ENCODE measurements around the gene ANKRD49. TPM values are rescaled to one million over a fixed set of nuclear protein-coding genes. Genes with fewer than 3 reads are reported as not detected.

The ANKRD49 gene, protein sequence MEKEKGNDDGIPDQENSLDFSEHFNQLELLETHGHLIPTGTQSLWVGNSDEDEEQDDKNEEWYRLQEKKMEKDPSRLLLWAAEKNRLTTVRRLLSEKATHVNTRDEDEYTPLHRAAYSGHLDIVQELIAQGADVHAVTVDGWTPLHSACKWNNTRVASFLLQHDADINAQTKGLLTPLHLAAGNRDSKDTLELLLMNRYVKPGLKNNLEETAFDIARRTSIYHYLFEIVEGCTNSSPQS
- 10 to 100 TPM; 11.5 to 14.6 TPM for polyA plus RNA-seq

DNA sequence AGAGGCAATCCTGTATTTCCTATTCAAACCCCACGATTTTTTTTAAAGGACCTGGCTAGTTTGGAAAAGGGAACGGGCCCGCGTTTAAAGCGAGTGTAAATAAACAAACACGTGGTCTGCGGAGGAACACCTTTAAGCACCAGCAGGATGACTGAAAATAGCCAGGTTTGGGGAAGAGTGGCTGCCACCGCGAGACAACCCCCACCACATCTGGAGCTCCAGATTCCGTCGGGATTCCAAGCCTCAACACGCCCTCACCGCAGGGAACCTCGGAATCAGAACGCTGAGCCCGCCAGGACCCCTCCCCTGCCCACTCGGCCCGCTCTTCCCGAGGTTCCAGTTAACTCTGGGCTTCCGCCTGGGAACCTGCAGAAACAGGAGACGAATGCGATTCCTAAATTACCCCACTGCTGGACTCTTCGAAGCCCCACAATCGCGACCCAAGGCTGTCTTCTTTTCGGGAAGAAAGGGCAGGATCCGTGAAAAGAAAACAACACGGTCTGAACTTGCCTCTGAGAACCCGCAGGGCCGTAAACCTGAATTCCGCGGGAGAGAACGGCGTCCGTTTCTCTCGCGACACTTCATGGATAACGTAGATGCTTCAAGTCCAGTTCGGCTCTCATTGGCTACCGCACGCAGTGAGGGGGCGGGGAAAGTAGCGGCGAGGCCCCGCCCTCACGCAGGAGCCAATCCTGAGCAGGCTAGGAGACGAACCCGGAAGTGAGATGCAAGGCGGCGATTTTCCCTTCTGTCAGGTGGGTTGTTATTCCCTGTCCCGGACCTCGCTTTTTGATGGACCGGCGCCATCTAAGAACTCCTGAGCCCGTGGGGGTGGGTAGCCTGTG is at the start of gene ANKRD49, which contains the start of gene MRE11:
Gene ANKRD49 (plus strand): TSS at position 704 of the 845 bp plus-strand sequence. CDS start 2,710 bp downstream, outside the sequence.
Gene MRE11 (minus strand): TSS at position 564 of the 845 bp plus-strand sequence. CDS start 1,043 bp downstream, outside the sequence.
- WGBS, 2 donors, result 0% methylated on average over 55 of the region's 55 CpGs
- Histone ChIP-seq H3K27me3 (ENCODE audit: control insufficient read depth in 1 of 2, insufficient read depth in 2 of 2, low read length in 2 of 2) (no peaks in the 10 kb centered on the region), H3K27ac (ENCODE audit: low read depth in 2 of 2, low read length in 1 of 2) (peak within 1 kb of the TSS; percentile 90 to 91), H3K4me1 (ENCODE audit: control insufficient read depth in 2 of 2, insufficient read depth in 2 of 2, low read length in 1 of 2) (no peaks in the 10 kb centered on the region), H3K4me3 (ENCODE audit: low read depth in 1 of 2, low read length in 2 of 2) (peak within 1 kb of the TSS; percentile 95 to 99), H3K36me3 (ENCODE audit: control insufficient read depth in 2 of 2, insufficient read depth in 2 of 2, low read length in 1 of 2) (peaks cover 2 to 7% of the 10 kb centered on the region in 2 donors), H3K9me3 (ENCODE audit: control insufficient read depth in 2 of 2, insufficient read depth in 1 of 2, low read depth in 1 of 2, low read length in 1 of 2) (no peaks in the 10 kb centered on the region)

DNA sequence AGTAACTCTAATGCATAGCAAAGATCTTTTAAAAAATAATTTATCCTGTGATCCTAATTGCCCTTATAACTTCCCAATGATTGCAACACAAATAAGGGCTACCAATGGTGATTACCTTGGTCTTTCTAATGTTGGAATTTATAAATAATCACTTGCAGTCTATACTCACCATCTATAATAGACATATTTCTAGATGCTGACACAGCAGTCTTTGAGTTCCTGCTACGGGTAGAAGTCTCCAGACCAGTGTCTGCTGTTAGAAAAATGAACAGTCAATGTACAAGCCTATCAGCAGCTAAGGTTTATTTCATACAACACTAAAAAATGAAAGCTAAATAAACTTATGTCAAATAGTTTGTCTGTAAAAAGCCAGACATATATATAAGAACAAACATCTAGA is 48.1 kb upstream of the ANKRD49 start:
- Histone ChIP-seq H3K4me3 (ENCODE audit: low read depth in 1 of 2, low read length in 2 of 2) (no peak overlapping the region), H3K4me1 (ENCODE audit: control insufficient read depth in 2 of 2, insufficient read depth in 2 of 2, low read length in 1 of 2) (no peaks in the 10 kb centered on the region), H3K9me3 (ENCODE audit: control insufficient read depth in 2 of 2, insufficient read depth in 1 of 2, low read depth in 1 of 2, low read length in 1 of 2) (no peaks in the 10 kb centered on the region), H3K27me3 (ENCODE audit: control insufficient read depth in 1 of 2, insufficient read depth in 2 of 2, low read length in 2 of 2) (no peaks in the 10 kb centered on the region), H3K36me3 (ENCODE audit: control insufficient read depth in 2 of 2, insufficient read depth in 2 of 2, low read length in 1 of 2) (peaks cover 0 to 5% of the 10 kb centered on the region in 2 donors), H3K27ac (ENCODE audit: low read depth in 2 of 2, low read length in 1 of 2) (no peak overlapping the region)
- WGBS, 2 donors, result 84 to 93% methylated on average over 1 of the region's 1 CpG

GRCh38 chr11:94447149-94447548 is 46.6 kb upstream of the ANKRD49 start:
- 88 to 93% methylated on average over 4 of the region's 4 CpGs for WGBS, 2 donors
- H3K36me3 ChIP-seq (ENCODE audit: control insufficient read depth in 2 of 2, insufficient read depth in 2 of 2, low read length in 1 of 2), result peaks cover 0 to 5% of the 10 kb centered on the region in 2 donors

GRCh38 chr11:94449029-94449428 is 44.8 kb upstream of the ANKRD49 start:
- 62 to 64% methylated on average over 1 of the region's 1 CpG for WGBS, 2 donors
- Histone ChIP-seq H3K27ac (ENCODE audit: low read depth in 2 of 2, low read length in 1 of 2) (no peak overlapping the region), H3K27me3 (ENCODE audit: control insufficient read depth in 1 of 2, insufficient read depth in 2 of 2, low read length in 2 of 2) (no peaks in the 10 kb centered on the region), H3K9me3 (ENCODE audit: control insufficient read depth in 2 of 2, insufficient read depth in 1 of 2, low read depth in 1 of 2, low read length in 1 of 2) (no peaks in the 10 kb centered on the region), H3K36me3 (ENCODE audit: control insufficient read depth in 2 of 2, insufficient read depth in 2 of 2, low read length in 1 of 2) (peaks cover 0 to 5% of the 10 kb centered on the region in 2 donors), H3K4me1 (ENCODE audit: control insufficient read depth in 2 of 2, insufficient read depth in 2 of 2, low read length in 1 of 2) (no peaks in the 10 kb centered on the region), H3K4me3 (ENCODE audit: low read depth in 1 of 2, low read length in 2 of 2) (no peak overlapping the region)

More at GRCh38 chr11:94447149-94447548, 46.6 kb upstream of the ANKRD49 start:
- Histone ChIP-seq H3K4me1 (ENCODE audit: control insufficient read depth in 2 of 2, insufficient read depth in 2 of 2, low read length in 1 of 2) (no peaks in the 10 kb centered on the region), H3K9me3 (ENCODE audit: control insufficient read depth in 2 of 2, insufficient read depth in 1 of 2, low read depth in 1 of 2, low read length in 1 of 2) (no peaks in the 10 kb centered on the region), H3K27ac (ENCODE audit: low read depth in 2 of 2, low read length in 1 of 2) (no peak overlapping the region), H3K4me3 (ENCODE audit: low read depth in 1 of 2, low read length in 2 of 2) (no peak overlapping the region), H3K27me3 (ENCODE audit: control insufficient read depth in 1 of 2, insufficient read depth in 2 of 2, low read length in 2 of 2) (no peaks in the 10 kb centered on the region)

GRCh38 chr11:94449437-94449836 is 44.3 kb upstream of the ANKRD49 start:
- H3K4me1 ChIP-seq (ENCODE audit: control insufficient read depth in 2 of 2, insufficient read depth in 2 of 2, low read length in 1 of 2), result no peaks in the 10 kb centered on the region
- no peak overlapping the region for H3K4me3 ChIP-seq (ENCODE audit: low read depth in 1 of 2, low read length in 2 of 2)
- peaks cover 0 to 5% of the 10 kb centered on the region in 2 donors for H3K36me3 ChIP-seq (ENCODE audit: control insufficient read depth in 2 of 2, insufficient read depth in 2 of 2, low read length in 1 of 2)
- WGBS, 2 donors, result 42 to 51% methylated on average over 2 of the region's 2 CpGs
- H3K27me3 ChIP-seq (ENCODE audit: control insufficient read depth in 1 of 2, insufficient read depth in 2 of 2, low read length in 2 of 2), result no peaks in the 10 kb centered on the region
- no peak overlapping the region for H3K27ac ChIP-seq (ENCODE audit: low read depth in 2 of 2, low read length in 1 of 2)
- H3K9me3 ChIP-seq (ENCODE audit: control insufficient read depth in 2 of 2, insufficient read depth in 1 of 2, low read depth in 1 of 2, low read length in 1 of 2), result no peaks in the 10 kb centered on the region

DNA sequence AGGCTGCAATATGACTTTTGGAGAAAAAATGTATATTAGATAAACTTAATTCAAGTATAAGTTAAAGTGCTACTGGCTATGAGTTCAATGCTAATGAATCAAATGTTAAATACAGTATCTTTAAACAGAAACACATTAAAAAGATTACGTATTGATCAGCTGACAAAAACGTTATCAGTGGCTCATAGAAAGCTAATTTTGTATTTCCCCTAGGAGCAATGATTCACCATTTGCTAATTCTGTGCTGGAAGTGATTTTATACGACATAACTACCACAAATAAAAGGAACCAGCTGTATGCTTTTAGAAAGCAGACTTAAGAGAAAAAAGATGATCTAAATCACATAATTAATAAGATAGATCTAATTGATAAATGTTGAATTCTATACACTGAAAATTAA is 43.7 kb upstream of the ANKRD49 start:
- Histone ChIP-seq H3K27ac (ENCODE audit: low read depth in 2 of 2, low read length in 1 of 2) (no peak overlapping the region), H3K4me1 (ENCODE audit: control insufficient read depth in 2 of 2, insufficient read depth in 2 of 2, low read length in 1 of 2) (no peaks in the 10 kb centered on the region), H3K36me3 (ENCODE audit: control insufficient read depth in 2 of 2, insufficient read depth in 2 of 2, low read length in 1 of 2) (peaks cover 0 to 3% of the 10 kb centered on the region in 2 donors), H3K4me3 (ENCODE audit: low read depth in 1 of 2, low read length in 2 of 2) (no peak overlapping the region), H3K9me3 (ENCODE audit: control insufficient read depth in 2 of 2, insufficient read depth in 1 of 2, low read depth in 1 of 2, low read length in 1 of 2) (no peaks in the 10 kb centered on the region), H3K27me3 (ENCODE audit: control insufficient read depth in 1 of 2, insufficient read depth in 2 of 2, low read length in 2 of 2) (no peaks in the 10 kb centered on the region)
- WGBS, 2 donors, result 60 to 63% methylated on average over 3 of the region's 3 CpGs

GRCh38 chr11:94452988-94453387 is 40.8 kb upstream of the ANKRD49 start:
- no peak overlapping the region for H3K27ac ChIP-seq (ENCODE audit: low read depth in 2 of 2, low read length in 1 of 2)
- H3K9me3 ChIP-seq (ENCODE audit: control insufficient read depth in 2 of 2, insufficient read depth in 1 of 2, low read depth in 1 of 2, low read length in 1 of 2), result no peaks in the 10 kb centered on the region
- 93 to 97% methylated on average over 2 of the region's 2 CpGs for WGBS, 2 donors
- no peaks in the 10 kb centered on the region for H3K27me3 ChIP-seq (ENCODE audit: control insufficient read depth in 1 of 2, insufficient read depth in 2 of 2, low read length in 2 of 2)
- H3K4me1 ChIP-seq (ENCODE audit: control insufficient read depth in 2 of 2, insufficient read depth in 2 of 2, low read length in 1 of 2), result no peaks in the 10 kb centered on the region
- H3K4me3 ChIP-seq (ENCODE audit: low read depth in 1 of 2, low read length in 2 of 2), result no peak overlapping the region
- no peaks in the 10 kb centered on the region for H3K36me3 ChIP-seq (ENCODE audit: control insufficient read depth in 2 of 2, insufficient read depth in 2 of 2, low read length in 1 of 2)

- Histone ChIP-seq H3K27ac (ENCODE audit: low read depth in 2 of 2, low read length in 1 of 2) (no peak overlapping the region), H3K36me3 (ENCODE audit: control insufficient read depth in 2 of 2, insufficient read depth in 2 of 2, low read length in 1 of 2) (no peaks in the 10 kb centered on the region), H3K9me3 (ENCODE audit: control insufficient read depth in 2 of 2, insufficient read depth in 1 of 2, low read depth in 1 of 2, low read length in 1 of 2) (no peaks in the 10 kb centered on the region), H3K4me3 (ENCODE audit: low read depth in 1 of 2, low read length in 2 of 2) (no peak overlapping the region), H3K27me3 (ENCODE audit: control insufficient read depth in 1 of 2, insufficient read depth in 2 of 2, low read length in 2 of 2) (no peaks in the 10 kb centered on the region), H3K4me1 (ENCODE audit: control insufficient read depth in 2 of 2, insufficient read depth in 2 of 2, low read length in 1 of 2) (no peaks in the 10 kb centered on the region)
- 99% methylated on average over 2 of the region's 2 CpGs for WGBS, 2 donors
These were observed 39.5 kb upstream of the ANKRD49 start for GRCh38 chr11:94454301-94454700.

DNA sequence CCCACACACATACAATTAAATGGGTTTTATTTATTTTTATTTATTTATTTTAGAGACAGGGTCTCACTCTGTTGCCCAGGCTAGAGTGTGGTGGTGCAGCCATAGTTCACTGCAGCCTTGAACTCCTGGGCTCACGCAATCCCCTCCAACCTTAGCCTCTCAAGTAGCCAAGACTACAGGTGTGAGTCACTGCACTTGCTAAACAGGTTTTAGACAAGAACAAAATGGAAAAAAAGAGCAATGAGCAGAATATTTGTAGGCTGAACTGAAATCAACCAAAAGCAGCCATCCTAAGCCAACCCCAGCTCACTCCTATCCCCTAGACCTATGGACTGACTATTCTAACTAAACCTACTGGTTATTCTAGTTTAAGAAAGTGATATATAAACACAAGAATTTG is 37.9 kb upstream of the ANKRD49 start:
- 44 to 50% methylated on average over 1 of the region's 1 CpG for WGBS, 2 donors
- Histone ChIP-seq H3K27me3 (ENCODE audit: control insufficient read depth in 1 of 2, insufficient read depth in 2 of 2, low read length in 2 of 2) (no peaks in the 10 kb centered on the region), H3K9me3 (ENCODE audit: control insufficient read depth in 2 of 2, insufficient read depth in 1 of 2, low read depth in 1 of 2, low read length in 1 of 2) (no peaks in the 10 kb centered on the region), H3K4me1 (ENCODE audit: control insufficient read depth in 2 of 2, insufficient read depth in 2 of 2, low read length in 1 of 2) (no peaks in the 10 kb centered on the region), H3K27ac (ENCODE audit: low read depth in 2 of 2, low read length in 1 of 2) (no peak overlapping the region), H3K36me3 (ENCODE audit: control insufficient read depth in 2 of 2, insufficient read depth in 2 of 2, low read length in 1 of 2) (peaks cover 0 to 3% of the 10 kb centered on the region in 2 donors), H3K4me3 (ENCODE audit: low read depth in 1 of 2, low read length in 2 of 2) (no peak overlapping the region)

Measured in esophagus (tissue), 2 donors.